ENCODE measurements around the gene MACROH2A1.
"Not testable (repeated sequence)": the region's sequence is repeated elsewhere in the genome, so short reads cannot be mapped to it uniquely, and the experiment has no call there.

The MACROH2A1 gene

DNA sequence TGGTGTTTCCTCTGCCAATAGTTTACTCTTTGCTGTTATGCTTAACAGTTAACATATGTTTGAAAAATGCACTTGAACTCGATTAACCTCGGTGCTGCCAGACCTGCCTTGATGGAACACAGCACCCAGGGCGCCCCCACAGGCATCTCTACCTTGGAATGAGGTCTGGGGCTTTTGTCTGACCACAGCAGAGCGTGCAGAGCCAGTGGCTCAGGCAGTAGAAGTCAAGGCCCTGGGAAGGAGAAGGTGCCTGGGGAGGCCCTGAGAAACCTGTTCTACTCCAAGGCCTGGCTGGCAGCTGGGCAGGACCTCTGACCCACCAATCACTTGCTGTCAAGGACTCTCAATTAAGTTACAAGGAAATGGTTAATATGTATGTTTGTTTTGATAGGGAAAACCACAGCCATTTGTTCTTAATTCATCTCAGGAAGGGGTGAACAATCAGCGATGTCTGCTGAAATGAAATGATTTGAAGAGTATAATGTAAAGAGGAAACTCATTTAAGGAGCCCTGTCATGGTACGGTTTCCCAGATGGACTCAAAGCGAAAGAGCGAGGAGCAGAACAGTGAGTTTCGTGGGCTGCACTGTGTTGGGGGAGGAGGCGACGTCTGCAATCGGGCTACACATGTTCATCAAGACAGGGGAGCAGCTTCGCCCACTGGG is 21.9 kb downstream of the MACROH2A1 start:
- DNase-seq (ENCODE audit: low read depth), result no peak

DNA sequence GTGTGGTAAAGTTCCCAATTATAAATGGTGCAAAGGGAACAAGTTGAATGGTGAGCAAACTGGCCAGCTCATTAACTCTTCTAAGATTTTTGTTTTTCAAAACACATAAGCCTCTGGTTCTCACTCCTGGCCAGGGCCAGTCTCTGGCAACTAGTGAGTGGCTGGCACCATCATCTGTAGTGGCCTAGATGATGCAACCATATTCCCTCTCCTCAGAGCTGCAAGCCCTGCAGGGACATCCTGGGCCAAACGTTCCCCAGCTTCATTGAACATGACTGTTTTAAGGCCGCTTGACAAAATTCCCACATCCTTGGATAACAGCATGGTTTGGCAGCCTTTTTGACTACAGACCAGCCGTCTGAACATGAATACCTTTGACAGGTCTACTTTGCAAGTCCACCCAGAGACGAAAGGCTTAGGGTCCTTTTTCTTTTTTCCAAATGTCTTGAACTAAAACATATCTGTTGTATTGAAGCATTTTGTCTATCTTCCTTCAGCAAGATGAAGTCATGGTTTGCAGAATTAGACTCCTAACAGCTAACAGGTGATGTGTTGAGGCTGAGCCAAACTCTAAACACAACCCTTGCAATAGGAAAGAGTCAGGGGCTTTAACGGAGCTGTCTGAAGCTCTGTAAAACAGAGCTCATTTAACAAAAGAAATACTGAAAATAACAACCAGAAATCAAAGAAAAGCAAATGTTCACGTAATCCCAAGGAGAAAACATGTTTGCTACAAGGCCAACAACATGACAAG is 23.8 kb downstream of the MACROH2A1 start:
- DNase-seq (ENCODE audit: low read depth), result no peak

DNA sequence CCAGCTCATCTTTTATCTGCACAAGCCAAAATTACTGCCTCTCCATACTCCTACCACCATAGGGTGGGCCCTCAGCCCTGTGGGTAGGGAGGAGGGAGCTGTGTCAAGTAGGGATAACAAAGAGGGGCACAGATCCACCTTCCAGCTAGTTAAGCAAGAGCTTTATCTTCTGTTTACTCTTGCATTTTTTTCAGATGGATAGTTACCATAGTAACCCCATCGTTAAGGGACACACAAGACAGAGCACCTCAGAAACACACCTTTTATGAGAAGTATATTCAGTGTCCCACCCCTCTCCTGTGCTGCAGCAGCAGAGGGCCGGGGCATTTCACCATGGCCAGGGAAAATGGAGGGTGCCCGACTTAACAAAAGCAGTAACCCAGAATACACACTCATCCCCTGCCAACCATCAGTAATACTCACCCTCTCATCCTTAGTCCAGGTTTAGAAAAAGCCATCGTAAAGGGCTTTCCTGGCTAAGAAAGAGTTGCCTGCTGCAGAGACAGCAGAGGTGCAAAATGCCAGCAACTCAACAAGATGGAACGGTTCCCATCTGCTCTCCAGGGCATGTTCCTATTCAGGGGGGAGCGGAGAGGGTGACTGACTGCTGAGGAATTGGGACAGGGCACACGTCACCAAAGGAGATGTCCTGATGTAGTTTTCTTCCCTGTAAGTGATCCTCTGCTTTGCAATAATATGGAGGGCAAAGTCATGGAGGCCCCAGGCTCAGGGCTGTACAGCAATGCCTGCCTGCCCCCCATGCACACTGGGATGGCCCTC is 25.1 kb downstream of the MACROH2A1 start:
- no peak for DNase-seq (ENCODE audit: low read depth)

DNA sequence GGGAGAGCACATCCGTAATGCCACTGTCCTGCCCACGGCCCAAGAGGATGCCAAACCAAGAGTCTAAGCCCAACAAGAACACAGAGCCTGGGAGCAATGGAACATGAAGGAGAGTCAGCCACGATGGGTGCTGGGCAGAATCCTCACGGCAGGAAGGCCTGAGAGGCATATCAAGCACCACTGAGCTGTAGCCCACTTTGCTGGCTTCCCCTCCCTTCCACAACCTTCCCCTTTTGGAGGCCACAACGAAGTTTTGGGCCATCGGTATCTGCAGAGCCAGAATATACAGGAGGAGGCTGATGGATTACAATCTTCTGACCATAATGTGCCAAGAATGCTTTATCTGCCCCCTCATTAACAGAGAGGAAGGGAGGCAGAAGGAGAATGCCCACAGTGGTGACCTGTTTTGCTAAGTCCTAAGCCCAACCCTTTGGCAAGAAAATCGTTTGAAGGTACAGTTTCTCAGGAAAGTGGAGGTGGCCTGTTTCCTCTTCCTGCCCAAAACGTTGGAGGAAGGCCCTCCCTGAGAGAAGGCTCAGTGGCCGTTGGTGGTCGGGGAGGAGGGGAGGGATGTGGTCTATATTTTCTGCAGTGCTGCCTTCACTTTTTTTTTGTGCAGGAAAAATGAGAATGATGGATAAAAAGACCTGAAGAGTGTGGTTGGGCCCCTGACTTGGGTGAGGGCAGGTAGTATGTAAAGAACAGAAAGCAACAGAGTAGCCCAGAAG is 26.2 kb downstream of the MACROH2A1 start:
- DNase-seq (ENCODE audit: low read depth), result no peak

DNA sequence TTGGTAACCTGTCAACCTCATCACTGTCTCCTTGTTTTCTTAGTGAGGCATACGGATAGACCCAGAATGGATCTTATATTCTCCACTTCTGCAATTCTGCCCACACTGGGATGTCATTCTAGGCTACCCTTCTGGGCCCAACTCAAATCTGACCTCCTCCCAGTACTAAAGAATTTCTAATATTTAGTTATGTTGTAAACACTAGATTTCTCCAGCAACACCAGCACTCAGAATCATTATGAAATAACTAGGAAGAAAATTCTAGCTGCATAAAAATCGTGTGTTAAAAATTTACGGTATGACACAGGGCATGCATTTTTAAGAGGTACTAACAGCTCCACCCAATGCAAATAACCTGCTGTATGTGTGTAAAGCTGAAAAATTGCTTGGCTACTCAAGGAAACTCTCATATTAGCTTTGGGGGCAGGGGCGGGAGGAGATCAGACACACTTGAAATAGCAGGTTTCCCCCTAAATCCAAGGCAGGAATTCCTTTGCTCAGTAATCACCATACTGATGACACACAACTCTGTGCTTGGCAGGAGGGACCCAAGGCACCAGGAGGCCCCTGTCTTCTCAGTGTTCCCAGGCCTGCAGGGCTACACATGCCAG is 27.3 kb downstream of the MACROH2A1 start:
- DNase-seq (ENCODE audit: low read depth), result no peak

DNA sequence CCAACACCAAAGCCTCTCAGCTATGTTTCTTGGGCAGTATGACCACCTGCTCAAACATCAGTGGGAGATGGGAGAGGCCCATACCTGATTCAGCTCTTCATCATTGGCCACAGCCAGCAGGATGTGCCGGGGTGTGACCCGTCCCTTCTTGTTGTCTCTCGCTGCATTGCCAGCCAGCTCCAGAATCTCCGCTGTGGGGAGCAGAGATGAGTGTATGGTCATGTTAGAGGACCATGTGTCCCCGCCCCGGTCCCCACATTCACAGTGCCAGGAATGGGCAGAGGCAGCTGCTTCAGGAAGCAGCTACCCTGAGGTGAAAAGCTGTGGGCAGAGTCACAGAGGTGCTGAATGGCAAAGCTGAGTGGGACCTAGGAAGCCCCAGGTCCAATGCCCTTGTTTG is 29.1 kb downstream of the MACROH2A1 start:
- no peak for DNase-seq (ENCODE audit: low read depth)

DNA sequence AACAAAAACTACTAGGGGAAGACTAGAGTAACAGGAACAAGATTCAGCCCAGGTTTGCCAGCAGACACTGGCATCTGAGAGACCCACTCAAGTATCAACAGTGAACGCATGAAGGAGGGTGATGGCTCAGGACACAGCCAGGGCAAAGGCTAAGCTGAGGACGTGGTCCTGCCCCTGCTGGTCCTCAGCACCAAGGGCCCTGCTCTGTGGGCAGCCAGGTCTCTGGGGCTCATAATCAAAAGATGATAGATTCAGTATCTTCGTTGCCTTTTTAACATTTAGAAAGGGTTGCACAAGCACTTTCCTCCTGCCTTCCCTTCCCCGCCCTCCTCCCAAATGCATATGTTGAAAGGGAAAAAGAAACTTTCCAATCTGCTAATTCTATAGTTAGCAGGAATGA is 31.5 kb downstream of the MACROH2A1 start:
- no peak for DNase-seq (ENCODE audit: low read depth)

DNA sequence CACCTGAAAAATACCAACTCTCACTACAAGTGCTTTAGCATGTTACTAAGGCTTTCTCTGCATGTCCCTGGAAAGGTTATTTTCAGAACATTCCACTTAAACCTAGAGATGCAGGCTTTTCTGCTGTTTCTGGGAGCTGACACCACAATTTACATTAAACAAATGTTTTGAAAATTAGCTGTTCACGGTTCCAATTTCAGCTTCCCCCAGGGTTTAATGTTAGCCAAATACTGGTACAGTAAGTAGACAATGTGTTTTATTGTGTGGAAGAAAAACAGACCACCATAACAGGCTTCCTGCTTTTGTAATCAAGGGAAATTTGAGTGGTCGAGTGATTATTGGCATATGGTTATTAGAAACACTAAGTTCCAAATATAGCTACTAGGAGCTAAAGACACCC is 32.0 kb downstream of the MACROH2A1 start:
- DNase-seq (ENCODE audit: low read depth), result no peak

DNA sequence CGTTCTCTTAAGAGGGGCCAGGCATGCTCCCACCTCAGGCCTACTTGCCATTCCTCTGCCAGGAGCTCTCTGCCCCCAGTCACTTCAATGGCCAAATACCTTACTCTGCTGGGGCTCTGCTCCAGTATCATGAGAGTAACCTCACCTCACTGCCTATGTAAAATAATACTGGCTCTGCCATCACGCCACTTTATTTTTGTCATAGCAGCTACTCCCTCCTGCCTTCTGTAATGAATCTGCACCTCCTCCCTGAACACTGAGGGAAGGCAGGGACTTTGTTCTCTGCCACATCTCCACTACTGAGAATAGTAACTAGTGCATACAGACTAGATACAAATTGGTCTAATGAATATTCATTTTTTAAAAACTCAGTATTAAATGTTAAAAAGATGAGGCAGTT is 33.8 kb downstream of the MACROH2A1 start:
- DNase-seq (ENCODE audit: low read depth), result no peak

DNA sequence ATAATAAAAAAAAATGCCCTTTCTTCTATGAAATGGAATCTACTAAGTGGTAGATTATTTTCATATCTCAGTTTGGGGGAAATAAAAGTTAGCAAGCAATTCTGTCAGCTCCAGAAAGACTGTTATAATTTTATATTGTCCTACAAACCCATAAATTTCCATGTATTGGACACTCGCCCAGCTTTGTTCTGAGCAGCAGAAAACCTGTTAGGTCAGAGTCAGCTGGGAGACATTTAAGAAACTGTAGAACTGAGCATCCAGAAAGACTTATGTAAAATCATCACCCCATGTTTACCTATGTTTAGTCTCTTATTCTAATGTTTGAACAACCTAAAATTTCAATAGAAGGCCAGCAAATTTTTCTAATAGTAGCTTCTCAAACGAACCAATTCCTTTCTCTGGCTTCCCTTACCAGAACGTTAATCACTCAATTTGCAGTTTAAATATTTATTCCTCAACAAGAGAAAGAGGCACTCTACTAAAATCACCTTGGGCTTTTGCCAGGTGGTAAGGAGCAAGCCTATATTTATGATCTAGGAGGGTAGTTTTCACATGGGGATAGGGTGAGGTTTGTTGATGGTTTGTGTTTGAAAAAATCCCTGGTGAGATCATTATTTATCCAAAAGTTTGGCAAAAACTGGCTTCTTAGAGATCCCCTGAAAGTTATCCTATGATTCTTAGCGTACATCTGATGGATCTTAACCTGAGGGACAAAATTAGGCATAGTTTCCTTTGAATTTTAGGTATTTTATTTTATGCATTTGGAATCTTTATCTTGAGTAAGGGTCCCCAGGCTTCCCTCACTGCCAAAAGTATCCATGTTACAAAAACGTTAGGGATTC is 34.4 kb downstream of the MACROH2A1 start:
- no peak for DNase-seq (ENCODE audit: low read depth)

DNA sequence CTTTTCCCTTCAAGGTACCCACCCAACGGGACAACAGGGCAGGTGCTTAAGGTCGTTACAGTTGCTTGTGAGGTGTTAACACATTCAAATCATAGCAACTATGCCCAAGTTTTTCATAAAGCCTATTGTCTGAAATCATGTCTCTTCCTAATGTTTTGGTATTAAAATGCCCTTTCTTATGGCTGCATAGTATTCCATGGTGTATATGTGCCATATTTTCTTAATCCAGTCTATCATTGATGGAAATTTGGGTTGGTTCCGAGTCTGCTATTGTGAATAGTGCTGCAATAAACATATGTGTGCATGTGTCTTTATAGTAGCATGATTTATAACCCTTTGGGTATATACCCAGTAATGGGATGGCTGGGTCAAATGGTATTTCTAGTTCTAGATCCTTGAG is 35.7 kb downstream of the MACROH2A1 start:
- not testable (repeated sequence) for DNase-seq (ENCODE audit: low read depth)

DNA sequence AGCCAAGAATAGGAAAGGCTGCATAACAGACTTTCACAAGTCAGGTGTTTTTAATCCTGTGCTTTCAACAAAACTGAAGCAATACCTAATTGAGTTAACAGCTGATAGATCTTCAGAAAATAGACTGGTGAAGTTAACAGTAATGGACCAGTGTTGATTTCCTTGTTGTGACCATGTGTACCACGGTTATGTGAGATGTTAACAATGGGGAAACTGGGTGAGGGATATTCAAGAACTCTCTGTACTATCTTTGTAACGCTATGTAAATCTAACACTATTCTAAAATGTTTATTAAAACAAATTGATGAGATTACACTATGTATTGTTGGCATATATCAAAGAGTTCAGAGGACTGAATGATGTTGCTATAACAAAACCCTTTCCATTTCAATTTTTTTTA is 36.9 kb downstream of the MACROH2A1 start:
- no peak for DNase-seq (ENCODE audit: low read depth)

DNA sequence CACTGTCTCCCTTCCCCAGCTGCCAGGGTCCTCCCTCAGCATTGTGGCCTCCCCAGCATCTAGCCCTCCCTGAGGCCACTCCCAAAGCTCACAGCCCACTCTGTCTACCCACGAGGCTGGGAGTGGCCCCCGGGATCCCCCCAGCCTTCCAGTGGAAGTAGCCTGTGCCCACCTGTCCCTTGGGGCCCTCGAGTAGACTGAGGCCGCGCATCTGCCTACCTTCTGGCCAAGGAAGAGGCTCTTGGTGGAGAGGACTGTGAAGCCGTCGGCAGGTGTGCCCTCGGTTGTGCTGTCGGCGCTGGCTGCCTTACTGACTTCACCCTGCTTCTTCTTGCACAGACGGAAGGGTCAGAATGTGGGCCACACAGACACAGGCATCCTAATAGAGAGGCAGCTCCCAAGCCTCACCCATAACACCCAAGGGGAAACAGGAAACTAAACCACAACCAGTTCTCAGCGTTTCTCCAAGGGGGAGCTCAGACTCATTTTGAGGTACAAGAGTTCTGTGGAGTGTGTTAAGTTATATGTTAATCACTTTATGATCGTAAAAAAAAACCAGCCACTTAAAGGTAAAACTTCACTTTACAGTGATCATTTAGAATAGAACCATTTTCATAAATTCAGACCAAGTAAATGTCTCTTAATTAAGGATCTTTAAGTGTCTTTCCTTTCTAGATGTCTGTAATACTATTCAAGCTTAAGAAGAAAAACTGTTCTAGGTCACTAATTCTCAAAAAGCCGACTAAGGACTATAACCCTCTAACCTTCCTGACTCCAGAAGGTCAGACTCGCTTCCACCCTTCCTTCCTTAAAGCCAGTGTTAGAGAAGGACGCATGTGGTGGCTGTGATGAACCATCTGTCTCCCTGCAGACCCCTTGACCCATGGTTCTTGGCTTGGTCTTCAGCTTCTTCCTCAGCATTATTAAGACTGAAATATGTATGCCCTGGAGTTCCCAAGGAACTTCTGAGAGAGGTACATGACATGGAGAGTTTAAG is 38.5 kb downstream of the MACROH2A1 start:
- no peak for DNase-seq (ENCODE audit: low read depth)

DNA sequence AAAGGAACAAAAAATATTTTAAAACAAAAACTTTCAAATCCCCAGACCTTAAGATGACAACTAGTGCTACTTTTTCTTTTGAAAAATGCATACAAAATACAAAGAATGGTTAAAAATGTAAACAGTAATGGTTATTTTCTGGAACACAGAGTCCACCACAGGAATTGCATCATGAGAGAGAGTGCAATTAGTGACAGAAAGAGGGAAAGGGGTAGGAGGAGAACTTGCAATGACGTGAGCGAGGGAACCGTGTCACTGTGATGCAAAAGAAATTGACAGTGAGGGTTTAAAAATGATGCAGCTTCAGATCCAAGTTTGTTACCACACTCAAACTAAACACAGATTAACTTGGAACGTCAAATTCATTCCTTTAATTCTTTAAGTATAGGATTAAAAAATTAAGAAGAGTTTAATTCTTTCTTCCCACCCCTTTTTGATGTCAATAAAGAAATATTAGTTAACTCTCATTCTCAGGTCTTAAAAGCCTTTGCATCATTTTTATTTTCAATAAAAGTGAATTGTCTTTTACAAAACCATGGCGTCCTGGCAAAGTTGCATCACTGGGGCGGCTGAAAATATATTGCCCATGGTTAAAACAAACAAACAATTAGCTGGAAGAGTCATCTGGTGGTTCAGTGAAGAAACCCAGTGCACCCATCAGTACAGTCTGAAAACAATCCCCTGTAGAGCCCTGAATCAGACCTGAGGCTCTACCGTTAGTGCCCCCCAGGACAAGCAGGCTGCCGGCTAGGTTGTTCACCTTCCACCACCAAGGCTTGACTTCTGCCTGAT is 39.5 kb downstream of the MACROH2A1 start:
- DNase-seq (ENCODE audit: low read depth), result no peak

DNA sequence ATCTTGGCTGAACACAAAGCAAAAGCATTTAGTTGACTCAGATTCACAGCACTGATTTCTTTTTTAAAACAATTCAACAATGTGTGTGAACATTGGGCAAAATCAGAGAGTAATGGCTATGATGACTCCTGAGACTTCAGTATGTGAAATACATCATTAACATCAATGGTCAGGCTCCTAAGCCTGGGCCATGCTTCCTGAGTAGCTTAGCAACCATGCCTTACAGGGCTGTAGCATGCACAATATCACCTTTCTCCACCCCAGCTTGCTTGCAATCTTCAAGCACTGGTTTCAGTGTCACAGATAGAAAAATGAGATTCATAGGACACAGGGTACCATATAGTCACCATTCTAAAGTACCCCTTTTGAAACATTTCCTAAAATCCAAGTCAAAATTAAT is 41.3 kb downstream of the MACROH2A1 start:
- DNase-seq (ENCODE audit: low read depth), result no peak

DNA sequence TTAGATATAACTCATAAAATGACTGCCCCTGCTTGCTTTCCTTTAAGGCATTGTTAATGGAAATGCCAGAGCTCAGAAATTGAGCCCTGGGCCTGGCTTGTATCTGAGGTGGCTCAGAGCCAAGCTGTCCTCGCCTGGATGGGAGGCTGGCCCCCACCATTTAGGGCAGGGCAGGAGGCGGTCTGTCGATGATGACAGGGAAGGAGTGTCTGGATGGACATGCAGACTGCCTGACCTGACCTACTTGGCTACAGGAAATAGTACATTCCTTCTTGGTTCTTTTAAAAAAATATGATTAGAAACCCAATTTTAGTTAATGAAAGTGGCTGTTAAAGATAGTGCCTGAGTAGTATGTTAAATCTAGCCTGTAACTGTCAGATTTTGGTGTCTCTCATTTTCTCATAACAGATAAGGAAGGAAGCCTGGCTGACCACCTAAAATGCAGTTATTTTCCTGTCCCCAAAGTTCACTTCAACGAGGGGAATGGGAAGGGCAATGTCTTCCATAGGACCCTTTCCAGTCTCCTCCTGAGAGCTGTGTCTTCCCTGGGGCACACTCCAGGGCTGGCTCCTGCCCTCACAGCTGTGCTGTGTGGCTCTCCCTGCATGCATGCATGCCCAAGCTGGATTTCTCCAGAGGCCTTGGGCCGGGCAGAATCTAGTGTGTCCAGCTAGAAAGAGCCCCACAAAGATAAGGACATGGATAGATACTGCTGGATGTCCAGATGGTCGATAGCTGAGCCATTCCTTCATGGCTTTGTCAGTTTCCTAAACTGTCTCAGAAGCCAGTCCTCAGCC is 42.3 kb downstream of the MACROH2A1 start:
- DNase-seq (ENCODE audit: low read depth), result no peak

DNA sequence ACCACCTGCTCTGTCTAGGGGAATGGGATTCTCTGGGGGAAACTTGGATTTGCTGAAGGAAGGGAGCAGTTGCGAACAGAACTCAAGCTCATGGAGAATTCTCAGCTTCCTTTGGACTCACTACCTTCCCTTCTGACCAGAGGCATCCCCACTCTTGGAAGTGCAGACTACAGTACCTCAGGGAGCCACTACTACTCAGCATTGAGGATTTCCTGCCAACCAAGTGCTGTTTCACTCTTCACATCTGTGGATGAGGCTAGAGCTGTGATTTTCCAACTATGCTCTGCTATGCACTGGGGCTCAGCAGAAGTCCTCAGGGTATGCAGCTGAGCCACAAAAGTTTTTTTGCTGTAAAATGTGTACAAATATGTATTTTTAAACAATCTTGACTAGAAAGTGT is 43.9 kb downstream of the MACROH2A1 start:
- no peak for DNase-seq (ENCODE audit: low read depth)

Measured in activated T-cell treated with anti-CD3 and anti-CD28 coated beads for 1 hour (primary cell).